GM12892 (cell line): ENCODE results near the gene ETFB.

Source experiments
- DNase-seq: peaks from one replicate; pipeline ENCODE4 v3.0.0; 2011; ENCODE audit not compliant: insufficient read length
- FAIRE-seq: peaks from 2 replicates; lab custom pipeline; 2011; peaks lifted over from hg19 to GRCh38; lab: Jason Lieb, UNC
- POLR2A ChIP-seq: IDR thresholded peaks from 2 replicates; pipeline ENCODE4 v1.6.1; 2011; ENCODE audit warnings: low read depth, low read length, control low read depth
- POLR2AphosphoS5 ChIP-seq: IDR thresholded peaks from 2 replicates; pipeline ENCODE4 v1.6.1; 2011; ENCODE audit warnings: low read depth, low read length, control low read depth
- TAF1 ChIP-seq: IDR thresholded peaks from 2 replicates; pipeline ENCODE4 v1.6.1; 2011; ENCODE audit warnings: low read depth, mild to moderate bottlenecking, control low read depth, low read length, borderline replicate concordance

ETFB gene

GRCh38 chr19:51371186-51371690 lies 5.0 kb upstream of the ETFB start:
- DNase-seq (no peak), FAIRE-seq (no peak)
- no peak for TF ChIP-seq POLR2AphosphoS5
- no peak for TF ChIP-seq POLR2A
- TF ChIP-seq TAF1 = no peak

DNA sequence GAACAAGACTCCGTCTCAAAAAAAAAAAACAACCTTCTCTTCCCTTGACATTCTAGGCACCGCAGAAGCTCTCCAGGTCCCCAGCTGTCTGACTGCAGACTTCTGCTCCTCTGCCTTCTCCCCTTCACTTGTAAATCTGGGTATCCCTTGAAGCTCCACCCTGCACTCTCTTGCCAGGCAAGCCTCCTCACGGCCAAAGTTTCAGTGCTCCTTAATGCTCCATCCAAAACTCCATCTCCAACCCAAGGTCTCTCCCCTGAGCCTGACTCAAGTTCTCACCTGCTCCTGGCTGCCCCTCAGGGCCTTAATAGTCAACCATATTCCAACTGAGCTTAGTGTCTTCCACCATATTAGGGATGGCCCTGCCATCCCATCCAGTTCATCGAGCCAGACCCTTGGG lies 4.0 kb upstream of the ETFB start:
- DNase-seq (no peak), FAIRE-seq (no peak)
- TF ChIP-seq TAF1 (no peak), POLR2A (no peak), POLR2AphosphoS5 (no peak)

GRCh38 chr19:51368366-51369282 lies 2.4 kb upstream of the ETFB start, which contains the start of gene CLDND2:
Gene CLDND2, minus strand, starts transcription at chr19:51369003. Its CDS starts 426 bp downstream, at chr19:51368577.
- TF ChIP-seq TAF1 (no peak), POLR2A (no peak), POLR2AphosphoS5 (no peak)
- DNase-seq (no peak), FAIRE-seq (peak; percentile 36)

- TF ChIP-seq POLR2A (peak; percentile 49; the same call in 1 of the 2 replicates), TAF1 (no peak), POLR2AphosphoS5 (no peak; the same call in 1 of the 2 replicates)
- DNase-seq = peak; percentile 97
- FAIRE-seq = peak; percentile 97
Measured at GRCh38 chr19:51367565-51368365, 1.6 kb upstream of the ETFB start.

- FAIRE-seq = no peak
- TF ChIP-seq POLR2A (no peak; the same call in 1 of the 2 replicates), POLR2AphosphoS5 (0 out of 2 replicates have a peak, but pooled peaks have one; percentile 16)
- no peak for DNase-seq
Measured at GRCh38 chr19:51367255-51367564, 1.0 kb upstream of the ETFB start.

DNA sequence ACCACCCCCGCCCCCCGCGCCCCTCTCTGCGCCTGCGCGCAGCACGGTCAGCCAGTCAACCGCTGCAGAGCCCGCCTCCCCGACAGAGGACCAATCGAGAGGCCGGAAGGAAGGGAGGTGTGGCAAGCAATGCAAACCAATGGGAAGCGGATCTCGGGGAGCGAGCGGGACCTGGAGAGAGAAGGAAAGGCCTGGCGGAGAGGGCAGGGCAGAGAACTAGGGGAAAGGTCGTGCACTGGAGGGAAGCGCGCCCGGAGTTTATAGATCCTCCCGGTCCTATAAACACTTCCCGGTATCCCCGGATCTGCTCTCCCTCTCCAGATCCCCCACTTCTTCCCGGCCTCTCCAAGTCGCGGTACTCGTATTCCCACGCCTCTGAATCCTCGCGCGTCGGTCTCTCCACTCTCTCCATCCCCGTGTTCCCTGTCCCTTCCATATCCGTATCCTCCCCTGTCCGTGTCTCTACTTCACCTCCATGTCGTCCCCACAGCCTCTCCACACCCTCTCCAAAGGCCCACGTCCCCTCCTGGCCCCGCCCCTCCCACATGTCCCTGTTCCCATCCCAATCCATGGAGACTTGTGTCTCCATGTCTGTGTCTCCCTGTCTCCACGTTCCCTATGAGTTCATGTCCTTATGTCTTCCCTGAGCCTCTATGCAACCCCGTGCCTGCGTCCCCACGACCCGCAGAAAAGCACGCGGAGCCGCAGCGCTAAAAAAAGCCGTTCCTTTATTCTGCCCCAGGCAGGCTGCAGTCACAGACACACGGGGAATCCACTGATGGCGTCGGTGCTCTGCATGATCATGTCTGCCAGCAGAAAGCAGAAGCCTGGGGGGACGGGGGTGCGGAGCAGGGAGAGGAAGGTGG lies 434 bp upstream of the ETFB start:
- FAIRE-seq (peak; percentile 92), DNase-seq (peak; percentile 95)
- TF ChIP-seq POLR2A = peak; percentile 83
- peak; percentile 81 for TF ChIP-seq POLR2AphosphoS5
- TF ChIP-seq TAF1 = peak; percentile 18; the same call in 1 of the 2 replicates

DNA sequence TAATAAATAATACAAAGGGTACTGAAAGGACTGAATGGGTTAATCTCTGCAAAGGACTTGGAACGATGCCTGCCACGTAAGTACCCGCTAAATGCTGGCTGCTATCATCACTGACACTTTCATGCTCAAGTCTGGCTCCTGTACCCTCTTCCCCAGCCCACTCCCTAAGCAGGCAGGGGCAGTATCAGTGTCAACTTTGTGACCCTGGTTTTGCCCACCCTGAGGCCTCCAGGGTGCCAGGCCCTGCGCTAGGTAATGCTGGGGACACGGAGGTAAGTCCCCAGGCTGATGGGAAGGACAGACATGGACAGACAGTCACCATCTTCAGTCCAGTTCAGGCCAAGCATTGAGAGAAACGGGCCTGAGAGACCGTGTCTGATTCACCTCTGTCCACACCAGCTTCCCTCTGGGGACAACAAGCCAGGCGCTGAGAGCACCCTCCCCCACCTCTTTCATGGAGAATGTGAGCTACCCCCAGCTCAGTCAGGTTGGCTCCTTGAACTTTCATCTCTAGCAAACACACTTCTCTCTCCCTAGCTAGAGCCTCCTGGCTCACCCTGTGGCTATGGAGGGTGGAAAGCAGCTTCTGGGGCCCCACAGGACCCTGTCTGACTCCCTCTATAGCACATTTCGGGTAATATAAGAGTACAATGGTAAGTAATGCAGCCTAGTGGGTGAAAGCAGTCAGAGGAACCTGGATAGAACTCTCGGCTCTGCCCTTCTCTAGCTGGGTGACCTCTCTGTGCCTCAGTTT lies 800 bp downstream of the ETFB start:
- no peak for DNase-seq
- TF ChIP-seq POLR2A = no peak
- no peak for TF ChIP-seq POLR2AphosphoS5
- TF ChIP-seq TAF1 = no peak
- FAIRE-seq = no peak

DNA sequence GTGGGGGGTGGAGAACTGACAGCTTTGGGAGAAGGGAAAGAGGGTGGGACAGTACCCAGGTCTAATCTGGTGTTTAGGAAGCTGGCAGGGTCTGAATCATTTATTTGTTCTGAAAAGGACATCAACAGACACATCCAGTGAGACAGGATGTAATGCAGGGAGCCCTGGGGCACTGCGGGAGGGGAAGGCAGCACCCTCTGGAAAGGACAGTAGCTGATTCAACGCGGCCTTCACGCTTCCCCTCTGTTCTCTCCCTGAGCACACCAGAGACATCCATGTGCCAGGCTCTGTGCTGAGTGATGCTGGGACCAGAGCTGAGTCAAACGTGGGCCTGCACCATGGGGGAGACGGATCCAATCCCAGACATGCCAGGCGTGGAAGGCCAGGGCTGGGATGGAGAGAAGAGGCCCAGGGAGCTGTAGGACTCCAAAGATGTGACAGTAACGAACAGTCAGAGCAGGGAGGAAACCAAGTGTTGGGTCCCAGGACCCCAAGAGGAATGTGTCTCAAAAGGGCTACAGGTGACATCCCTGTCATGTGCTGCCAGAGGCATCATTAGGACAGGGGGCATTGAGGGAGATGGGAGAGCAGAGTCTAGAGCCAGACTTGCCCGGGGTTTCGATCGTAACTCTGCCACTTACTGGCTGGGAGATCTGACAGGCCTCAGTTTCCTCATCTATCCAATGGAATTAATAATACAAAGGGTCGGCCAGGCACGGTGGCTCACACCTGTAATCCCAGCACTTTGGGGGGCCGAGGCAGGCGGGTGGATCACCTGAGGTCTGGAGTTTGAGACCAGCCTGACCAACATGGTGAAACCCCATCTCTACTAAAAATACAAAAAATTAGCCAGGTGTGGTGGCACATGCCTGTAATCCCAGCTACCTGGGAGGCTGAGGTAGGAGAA lies 1.7 kb downstream of the ETFB start:
- no peak for DNase-seq

GRCh38 chr19:51361239-51361638 lies 4.9 kb downstream of the ETFB start:
- TF ChIP-seq TAF1 (no peak), POLR2AphosphoS5 (no peak)
- FAIRE-seq (no peak), DNase-seq (no peak)

More for the DNA sequence above, 1.7 kb downstream of the ETFB start:
- TF ChIP-seq POLR2A (no peak), POLR2AphosphoS5 (no peak), TAF1 (no peak)
- FAIRE-seq = no peak

DNA sequence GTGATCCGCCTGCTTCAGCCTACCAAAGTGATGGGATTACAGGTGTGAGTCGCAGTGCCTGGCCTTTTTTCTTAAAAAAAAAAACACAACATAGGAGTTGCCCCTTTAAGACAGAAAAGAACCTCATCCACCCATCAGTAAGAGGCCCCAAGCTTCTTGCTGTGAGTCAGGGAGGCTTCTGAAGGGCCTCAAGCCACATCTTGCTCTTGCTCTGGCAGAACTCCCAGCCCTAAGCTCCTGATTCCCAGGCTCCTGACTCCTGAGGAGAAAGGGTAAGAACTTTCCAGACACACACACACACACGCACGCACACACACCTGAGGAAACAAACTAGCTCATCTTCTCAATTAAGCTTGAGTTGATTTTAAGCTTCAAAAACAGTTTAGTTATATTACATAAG lies 6.9 kb downstream of the ETFB start:
- TF ChIP-seq POLR2A (no peak), POLR2AphosphoS5 (no peak), TAF1 (no peak)
- DNase-seq = no peak
- FAIRE-seq = no peak
